MM.1S (cell line): ENCODE results near the gene TPCN1.

Experiments used
- DNase-seq: peaks from one replicate; pipeline ENCODE4 v3.0.0-alpha.2; 2015
- H2AFZ ChIP-seq: fragments of 300-600 bp; sonication (generic); 2 replicates; pipeline ENCODE4 v1.6.0; 2016; ENCODE audit warnings: antibody characterized with exemption, low read length
- H3F3A ChIP-seq: fragments of 300-600 bp; sonication (generic); 2 replicates; pipeline ENCODE4 v1.6.1; 2016; ENCODE audit warnings: mild to moderate bottlenecking, antibody characterized with exemption, low read length, moderate library complexity, mixed read lengths; ENCODE audit not compliant: insufficient read depth
- H3K27ac ChIP-seq: fragments of 300-600 bp; sonication (generic); 2 replicates; pipeline ENCODE4 v1.5.1; 2016; ENCODE audit warnings: mild to moderate bottlenecking, low read length
- H3K27me3 ChIP-seq: fragments of 300-600 bp; sonication (generic); replicated peaks from 2 replicates; pipeline ENCODE4 v1.6.0; 2016; ENCODE audit warnings: low read length; ENCODE audit not compliant: insufficient read depth
- H3K36me3 ChIP-seq: fragments of 300-600 bp; sonication (generic); replicated peaks from 2 replicates; pipeline ENCODE4 v1.6.1; 2016; ENCODE audit warnings: mild to moderate bottlenecking, low read length, mixed read lengths; ENCODE audit not compliant: insufficient read depth
- H3K4me1 ChIP-seq: fragments of 300-600 bp; sonication (generic); 2 replicates; pipeline ENCODE4 v1.6.1; 2016; ENCODE audit warnings: low read length, mixed read lengths
- H3K4me2 ChIP-seq: fragments of 300-600 bp; sonication (generic); 2 replicates; pipeline ENCODE4 v1.6.0; 2016; ENCODE audit warnings: low read depth, low read length
- H3K4me3 ChIP-seq: fragments of 300-600 bp; sonication (generic); 2 replicates; pipeline ENCODE4 v1.5.1; 2016; ENCODE audit warnings: low read length, mixed read lengths
- H3K79me2 ChIP-seq: fragments of 300-600 bp; sonication (generic); 2 replicates; pipeline ENCODE4 v1.6.1; 2016; ENCODE audit warnings: mixed run types, low read length, mixed read lengths
- H3K9ac ChIP-seq: fragments of 300-600 bp; sonication (generic); 2 replicates; pipeline ENCODE4 v1.6.1; 2016; ENCODE audit warnings: low read length, mixed read lengths
- H3K9me2 ChIP-seq: fragments of 300-600 bp; sonication (generic); replicated peaks from 2 replicates; pipeline ENCODE4 v1.6.1; 2016; ENCODE audit warnings: mild to moderate bottlenecking, low read length, mixed read lengths; ENCODE audit not compliant: insufficient read depth
- H3K9me3 ChIP-seq: fragments of 300-600 bp; sonication (generic); replicated peaks from 2 replicates; pipeline ENCODE4 v1.6.1; 2016; ENCODE audit warnings: mild to moderate bottlenecking, low read length, mixed read lengths; ENCODE audit not compliant: insufficient read depth
- H4K20me1 ChIP-seq: fragments of 300-600 bp; sonication (generic); 2 replicates; pipeline ENCODE4 v1.6.1; 2016; ENCODE audit warnings: mild to moderate bottlenecking, low read length, moderate library complexity, mixed read lengths; ENCODE audit not compliant: insufficient read depth
- CTCF ChIP-seq: fragments of 300-600 bp; sonication (generic); IDR thresholded peaks from 2 replicates; pipeline ENCODE4 v1.5.1; 2016; ENCODE audit warnings: antibody characterized with exemption, low read length, mixed read lengths
- EZH2 ChIP-seq: fragments of 300-600 bp; sonication (generic); optimal IDR thresholded peaks from 2 replicates; pipeline ENCODE3; 2017; ENCODE audit warnings: low read depth, mild to moderate bottlenecking, antibody characterized with exemption, low read length, mixed read lengths
- EZH2phosphoT487 ChIP-seq: fragments of 300-600 bp; sonication (generic); IDR thresholded peaks from 2 replicates; pipeline ENCODE4 v1.6.1; 2018; ENCODE audit warnings: antibody characterized with exemption, low read length

TPCN1 gene

DNA sequence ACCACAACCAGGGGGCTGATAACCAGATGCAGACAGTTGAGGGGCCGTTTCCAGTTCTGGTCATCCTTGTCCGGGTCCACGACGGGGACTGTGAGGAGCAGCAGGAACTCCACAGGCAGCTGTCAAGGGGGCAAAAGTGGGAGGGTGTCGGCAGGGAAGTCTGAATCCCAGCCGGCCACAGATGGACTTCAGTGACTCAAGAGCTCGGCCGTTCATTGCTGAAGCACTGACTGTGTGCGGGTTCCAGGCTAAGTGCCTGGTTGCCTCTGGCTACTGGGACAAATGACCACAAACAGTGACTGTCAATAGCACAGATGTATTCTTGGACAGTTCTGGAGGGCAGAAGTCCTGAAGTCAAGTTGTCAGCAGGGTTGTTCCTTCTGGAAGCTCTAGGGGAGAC is 94.1 kb downstream of the TPCN1 start:
- Histone ChIP-seq H3K36me3 (no peaks in the 10 kb centered on the region), H3K4me1 (no peaks in the 10 kb centered on the region), H3K27me3 (no peaks in the 10 kb centered on the region), H2AFZ (no peak overlapping the region), H3K4me2 (no peak overlapping the region), H3K4me3 (no peak overlapping the region), H3K9ac (no peak overlapping the region), H3K9me2 (no peaks in the 10 kb centered on the region), H3K27ac (no peak overlapping the region), H3K79me2 (no peaks in the 10 kb centered on the region), H4K20me1 (no peaks in the 10 kb centered on the region), H3F3A (no peaks in the 10 kb centered on the region), H3K9me3 (no peaks in the 10 kb centered on the region)
- DNase-seq, result no peak
- TF ChIP-seq CTCF (no peak), EZH2 (no peak), EZH2phosphoT487 (no peak)

DNA sequence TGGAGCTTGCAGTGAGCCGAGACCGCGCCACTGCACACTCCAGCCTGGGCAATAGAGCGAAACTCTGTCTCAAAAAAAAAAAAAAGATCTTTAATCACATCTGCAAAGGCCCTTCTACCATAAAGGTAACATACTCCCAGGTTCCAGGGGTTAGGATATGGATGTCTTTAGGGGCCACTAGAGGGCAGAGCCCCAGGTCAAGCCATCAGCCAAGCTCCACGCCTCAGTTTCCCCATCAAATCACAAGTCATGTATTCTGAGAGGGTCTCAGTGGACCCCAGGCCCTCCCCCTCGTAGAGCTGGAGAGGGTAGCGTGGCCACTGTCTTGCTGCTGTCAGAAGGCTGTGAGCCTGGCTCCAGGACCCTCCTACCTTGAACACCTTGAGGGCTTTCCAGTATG is 94.9 kb downstream of the TPCN1 start:
- TF ChIP-seq EZH2phosphoT487, result no peak
- Histone ChIP-seq H3K79me2 (no peaks in the 10 kb centered on the region), H2AFZ (no peak overlapping the region), H3F3A (no peaks in the 10 kb centered on the region), H3K9me2 (no peaks in the 10 kb centered on the region), H3K27ac (no peak overlapping the region), H3K9ac (no peak overlapping the region), H3K4me3 (no peak overlapping the region), H3K36me3 (no peaks in the 10 kb centered on the region), H3K27me3 (no peaks in the 10 kb centered on the region), H3K4me1 (no peaks in the 10 kb centered on the region), H3K9me3 (no peaks in the 10 kb centered on the region), H3K4me2 (no peak overlapping the region), H4K20me1 (no peaks in the 10 kb centered on the region)
- no peak for DNase-seq

DNA sequence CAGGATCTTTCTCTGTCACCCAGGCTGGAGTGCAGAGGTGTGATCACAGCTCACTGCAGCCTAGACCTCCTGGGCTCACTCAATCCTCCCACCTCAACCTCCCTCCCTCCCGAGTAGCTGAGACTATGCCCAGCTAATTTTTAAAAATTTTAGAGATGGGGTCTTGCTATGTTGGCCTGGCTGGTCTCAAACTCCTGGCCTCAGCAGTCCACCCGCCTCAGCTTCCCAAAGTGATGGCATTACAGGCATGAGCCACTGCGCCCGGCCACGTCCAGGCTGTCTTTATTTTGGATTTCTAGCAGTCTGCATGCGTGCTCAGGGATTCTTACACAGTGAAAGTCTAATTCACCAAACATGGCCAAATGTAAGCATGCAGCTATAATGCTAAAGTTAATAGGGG is 95.9 kb downstream of the TPCN1 start:
- Histone ChIP-seq H2AFZ (no peak overlapping the region), H3K27ac (no peak overlapping the region), H3K36me3 (no peaks in the 10 kb centered on the region), H3K79me2 (no peaks in the 10 kb centered on the region), H3K9me2 (no peaks in the 10 kb centered on the region), H4K20me1 (no peaks in the 10 kb centered on the region), H3K4me2 (no peak overlapping the region), H3F3A (no peaks in the 10 kb centered on the region), H3K4me3 (no peak overlapping the region), H3K4me1 (no peaks in the 10 kb centered on the region), H3K27me3 (no peaks in the 10 kb centered on the region), H3K9me3 (no peaks in the 10 kb centered on the region), H3K9ac (no peak overlapping the region)
- no peak for TF ChIP-seq CTCF
- TF ChIP-seq EZH2phosphoT487, result no peak
- no peak for TF ChIP-seq EZH2
- DNase-seq, result no peak

DNA sequence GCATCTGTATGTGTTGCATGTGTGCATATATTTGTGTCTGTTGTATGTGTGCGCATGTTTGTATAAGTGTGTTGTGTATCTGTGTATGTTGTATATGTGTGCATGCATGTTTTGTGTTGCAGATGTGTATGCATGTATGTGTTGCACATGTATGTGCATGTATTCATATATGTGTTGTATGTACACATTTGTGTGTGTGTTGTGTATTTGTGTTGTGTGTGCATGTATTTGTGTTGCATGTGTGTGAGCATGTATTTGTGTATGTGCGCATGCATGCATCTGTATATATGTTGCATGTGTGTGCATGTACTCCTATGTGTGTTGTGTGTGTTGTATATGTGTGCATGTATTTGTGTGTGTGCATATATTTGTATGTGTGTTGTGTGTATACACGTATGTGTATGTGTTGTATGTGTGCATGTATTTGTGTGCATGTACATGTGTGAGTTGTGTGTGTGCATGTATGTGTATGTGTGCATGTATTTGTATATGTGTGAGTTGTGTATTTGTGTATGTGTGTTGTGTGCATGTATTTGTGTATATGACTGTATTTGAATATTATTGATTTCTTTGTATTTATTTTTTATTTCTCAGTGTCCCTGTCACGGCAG is 96.9 kb downstream of the TPCN1 start:
- Histone ChIP-seq H3K79me2 (no peaks in the 10 kb centered on the region), H3K27me3 (no peaks in the 10 kb centered on the region), H3K4me2 (no peak overlapping the region), H3K36me3 (no peaks in the 10 kb centered on the region), H3K4me3 (no peak overlapping the region), H4K20me1 (no peaks in the 10 kb centered on the region), H3K9ac (no peak overlapping the region), H3K9me3 (no peaks in the 10 kb centered on the region), H3K27ac (no peak overlapping the region), H3K9me2 (no peaks in the 10 kb centered on the region), H3K4me1 (no peaks in the 10 kb centered on the region), H3F3A (no peaks in the 10 kb centered on the region), H2AFZ (no peak overlapping the region)
- TF ChIP-seq EZH2 (no peak), EZH2phosphoT487 (no peak), CTCF (no peak)
- DNase-seq, result no peak
